ENCODE results near the gene EID2B. TPM values are rescaled to one million over a fixed set of nuclear protein-coding genes. Genes with fewer than 3 reads are reported as not detected.

EID2B gene
- polyA plus RNA-seq, 2 of the 4 experiments (the other 2 are of a cell fraction): 9.3 to 10.9 TPM

DNA sequence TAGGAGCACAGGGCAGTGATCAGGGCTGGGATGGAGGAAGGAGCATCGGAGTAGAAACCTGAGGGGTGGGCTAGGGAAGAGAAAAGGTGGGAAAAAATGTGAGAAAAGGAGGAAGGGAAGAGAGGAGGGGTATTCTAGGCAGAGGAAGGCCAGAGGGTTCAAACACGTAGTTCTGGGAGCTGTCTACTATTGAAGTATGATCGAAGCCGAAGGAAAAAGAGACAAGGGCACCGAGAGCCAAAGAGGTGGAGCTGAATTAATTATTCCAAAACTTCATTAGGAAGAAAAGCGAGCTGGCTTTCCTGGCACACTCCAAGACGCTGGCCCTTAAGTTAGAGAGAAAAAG, 26.1 kb downstream of the EID2B start:
- peak overlapping the region; percentile 81 to 86 for H3K27ac ChIP-seq
- WGBS (ENCODE audit: missing lambda C conversion rate): 72% methylated on average over 7 of the region's 7 CpGs

DNA sequence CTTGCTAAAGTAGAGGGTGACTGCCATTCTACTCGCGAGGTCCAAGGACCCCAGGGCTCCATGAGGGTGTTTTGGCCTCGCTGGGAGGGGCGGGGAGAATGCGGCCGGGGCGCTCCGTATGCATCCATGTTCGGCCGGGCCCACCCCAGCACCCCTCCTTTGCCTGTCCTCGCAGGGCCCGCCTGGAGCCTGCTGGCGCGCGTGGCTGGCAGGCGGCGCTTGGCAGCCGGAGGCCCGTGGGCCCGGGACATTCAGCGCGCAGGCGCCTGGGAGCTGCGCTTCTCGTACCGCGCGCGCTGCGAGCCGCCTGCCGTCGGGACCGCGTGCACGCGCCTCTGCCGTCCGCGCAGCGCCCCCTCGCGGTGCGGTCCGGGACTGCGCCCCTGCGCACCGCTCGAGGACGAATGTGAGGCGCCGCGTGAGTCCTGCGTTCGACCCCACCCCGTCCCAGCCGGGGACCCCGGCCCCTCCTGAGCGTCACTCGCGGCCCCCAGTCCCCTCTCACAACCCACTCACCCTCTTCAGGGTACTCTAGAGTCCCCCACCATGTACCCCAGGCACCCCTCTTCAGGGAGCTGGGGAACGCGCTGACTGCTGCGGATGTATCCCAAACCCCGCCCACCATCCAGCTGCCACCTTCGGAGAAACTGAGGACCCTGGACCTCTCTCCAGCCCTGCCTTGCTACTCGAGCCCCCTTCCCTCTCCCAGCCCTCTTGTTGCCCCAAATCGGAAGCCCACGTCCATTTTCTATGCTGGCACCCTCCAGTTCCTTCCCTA, 29.8 kb downstream of the EID2B start:
- Histone ChIP-seq H3K27ac (peak overlapping the region; percentile 6 to 57; a peak in 2 of 6 replicates), H3K4me3 (peak overlapping the region; percentile 16; the same call in 1 of the 3 replicates), H3K4me1 (peaks cover 25% of the 10 kb centered on the region), H3K4me2 (peak overlapping the region; percentile 70), H3K9me3 (peaks cover 5% of the 10 kb centered on the region)
- CTCF ChIA-PET: interaction anchor here (0.5 to 15.8 kb wide), 36 partner anchors 11 to 1267 kb away, joined by 3 to 305 read pairs (median 5); partner anchors contain the start of genes EID2, EID2B, NFKBIB and RPS16
- DNase-seq (ENCODE audit: low read depth in 1 of 2, low spot score in 1 of 2) (peak; percentile 94 to 97), FAIRE-seq (no peak), ATAC-seq (peak in 1 of 2 experiments; percentile 39; a peak in 4 of 6 replicates)
- POLR2A ChIA-PET: interaction anchor here (1.7 kb wide), 1 partner anchor 67 kb away, joined by 13 read pairs; the partner anchor contains the start of gene RPS16
- 27% methylated on average over 52 of the region's 69 CpGs for WGBS (ENCODE audit: missing lambda C conversion rate)
- no peak for TF ChIP-seq CHD4 (IDR thresholded peaks at IDR 0.05; ENCODE audit: borderline replicate concordance)
- TF ChIP-seq HOXB5 (CRISPR knock-in tag; IDR thresholded peaks at IDR 0.05): peak; percentile 95
- no peak for TF ChIP-seq EP300 (IDR thresholded peaks at IDR 0.05)
- TF ChIP-seq FOSB (CRISPR knock-in tag; IDR thresholded peaks at IDR 0.05): no peak
- 0 out of 2 replicates have a peak, but pooled peaks have one; percentile 28 for TF ChIP-seq KDM1A (IDR thresholded peaks at IDR 0.05; ENCODE audit: low read depth)
- TF ChIP-seq, protein P1, sequence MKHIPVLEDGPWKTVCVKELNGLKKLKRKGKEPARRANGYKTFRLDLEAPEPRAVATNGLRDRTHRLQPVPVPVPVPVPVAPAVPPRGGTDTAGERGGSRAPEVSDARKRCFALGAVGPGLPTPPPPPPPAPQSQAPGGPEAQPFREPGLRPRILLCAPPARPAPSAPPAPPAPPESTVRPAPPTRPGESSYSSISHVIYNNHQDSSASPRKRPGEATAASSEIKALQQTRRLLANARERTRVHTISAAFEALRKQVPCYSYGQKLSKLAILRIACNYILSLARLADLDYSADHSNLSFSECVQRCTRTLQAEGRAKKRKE (CRISPR knock-in tag; IDR thresholded peaks at IDR 0.05; ENCODE audit: low read depth): peak; percentile 97
- no peak for TF ChIP-seq JUNB (IDR thresholded peaks at IDR 0.05)
- no peak for TF ChIP-seq CBX2 (IDR thresholded peaks at IDR 0.05; ENCODE audit: borderline replicate concordance, low read depth)
- peak; percentile 99 for TF ChIP-seq E2F6 (IDR thresholded peaks at IDR 0.05; ENCODE audit: borderline replicate concordance, low read depth)
- no peak for TF ChIP-seq RCOR1 (IDR thresholded peaks at IDR 0.05; ENCODE audit: low read depth, low read length)
- no peak for TF ChIP-seq EHMT2 (IDR thresholded peaks at IDR 0.05; ENCODE audit: low read depth)
- TF ChIP-seq HEYL (CRISPR knock-in tag; IDR thresholded peaks at IDR 0.05): peak; percentile 73; the same call in 1 of the 2 replicates
- TF ChIP-seq NPAS2 (CRISPR knock-in tag; IDR thresholded peaks at IDR 0.05; ENCODE audit: borderline replicate concordance): peak; percentile 53; the same call in 1 of the 2 replicates
- TF ChIP-seq RARB (CRISPR knock-in tag; IDR thresholded peaks at IDR 0.05): no peak
- peak; percentile 91 for TF ChIP-seq EHF (CRISPR knock-in tag; IDR thresholded peaks at IDR 0.05)
- no peak; the same call in 1 of the 2 replicates for TF ChIP-seq GATA3 (IDR thresholded peaks at IDR 0.05; ENCODE audit: borderline replicate concordance)
- TF ChIP-seq, protein P2, sequence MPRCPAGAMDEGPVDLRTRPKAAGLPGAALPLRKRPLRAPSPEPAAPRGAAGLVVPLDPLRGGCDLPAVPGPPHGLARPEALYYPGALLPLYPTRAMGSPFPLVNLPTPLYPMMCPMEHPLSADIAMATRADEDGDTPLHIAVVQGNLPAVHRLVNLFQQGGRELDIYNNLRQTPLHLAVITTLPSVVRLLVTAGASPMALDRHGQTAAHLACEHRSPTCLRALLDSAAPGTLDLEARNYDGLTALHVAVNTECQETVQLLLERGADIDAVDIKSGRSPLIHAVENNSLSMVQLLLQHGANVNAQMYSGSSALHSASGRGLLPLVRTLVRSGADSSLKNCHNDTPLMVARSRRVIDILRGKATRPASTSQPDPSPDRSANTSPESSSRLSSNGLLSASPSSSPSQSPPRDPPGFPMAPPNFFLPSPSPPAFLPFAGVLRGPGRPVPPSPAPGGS (IDR thresholded peaks at IDR 0.05): no peak
- peak; percentile 45; the same call in 1 of the 2 replicates for TF ChIP-seq RFX5 (IDR thresholded peaks at IDR 0.05)
- peak; percentile 65 for TF ChIP-seq SMC3 (IDR thresholded peaks at IDR 0.05)
- peak; percentile 51; the same call in 1 of the 2 replicates for TF ChIP-seq TFCP2L1 (CRISPR knock-in tag; IDR thresholded peaks at IDR 0.05)
- no peak for TF ChIP-seq MAFK (IDR thresholded peaks at IDR 0.05; ENCODE audit: partially characterized antibody)
- TF ChIP-seq HMGXB4 (CRISPR knock-in tag; IDR thresholded peaks at IDR 0.05; ENCODE audit: borderline replicate concordance): no peak
- no peak for TF ChIP-seq POLR2AphosphoS2 (conservative IDR thresholded peaks at IDR 0.05; ENCODE audit: low read length)
- TF ChIP-seq HES2 (IDR thresholded peaks at IDR 0.05): no peak
- TF ChIP-seq USF2 (IDR thresholded peaks at IDR 0.05): no peak

More for the DNA sequence above, 26.1 kb downstream of the EID2B start:
- DNase-seq (ENCODE audit: low read depth in 1 of 2, low spot score in 1 of 2) (no peak), FAIRE-seq (no peak), ATAC-seq (no peak)
- H3K9me3 ChIP-seq: peaks cover 5% of the 10 kb centered on the region
- POLR2A ChIA-PET: interaction anchor here (1.1 kb wide), 2 partner anchors 71 to 340 kb away, joined by 3 to 10 read pairs; partner anchors contain the start of genes FBL and RPS16
- peaks cover 19% of the 10 kb centered on the region for H3K4me1 ChIP-seq
- CTCF ChIA-PET: interaction anchor here (0.7 to 17.0 kb wide), 9 partner anchors 7 to 1499 kb away, joined by 3 to 257 read pairs (median 4); partner anchors contain the start of genes DLL3, EID2, EID2B and PLEKHG2
- H3K4me2 ChIP-seq: peak overlapping the region; percentile 85
- TF ChIP-seq PBX3 (IDR thresholded peaks at IDR 0.05) (no peak), RNF2 (IDR thresholded peaks at IDR 0.05; ENCODE audit: borderline replicate concordance, low read depth) (peak; percentile 78; the same call in 1 of the 2 replicates), HOXA7 (CRISPR knock-in tag; IDR thresholded peaks at IDR 0.05) (0 out of 2 replicates have a peak, but pooled peaks have one; percentile 12)
- peak overlapping the region; percentile 66 for H3K4me3 ChIP-seq
